Thyroid gland (tissue), 4 donors: ENCODE data around the gene APOL6. TPM values are rescaled to one million over a fixed set of nuclear protein-coding genes. Genes with fewer than 3 reads are reported as not detected.

Experiments
- DNase-seq, 2 donors: peaks; one replicate each; pipeline ENCODE4 v3.0.0-alpha.2; 2019
- H3K27ac ChIP-seq, 3 donors: fragments of 200-600 bp; sonication (generic); 1 replicate in 2 of 3; 2 replicates in 1 of 3; pipeline ENCODE4 v1.5.1; 2016 to 2019; ENCODE audit warnings: mild to moderate bottlenecking in 1 of 3, moderate library complexity in 1 of 3
- H3K27me3 ChIP-seq: fragments of 200-600 bp; sonication (generic); one replicate; pipeline ENCODE4 v1.5.1; 2019
- H3K36me3 ChIP-seq, 2 donors: fragments of 200-600 bp; sonication (generic); one replicate each; pipeline ENCODE4 v1.5.1; 2016 to 2019
- H3K4me1 ChIP-seq, 2 donors: fragments of 200-600 bp; sonication (generic); one replicate each; pipeline ENCODE4 v1.5.1; 2017 to 2019
- H3K4me3 ChIP-seq, 3 donors: fragments of 200-600 bp; sonication (generic); replicated peaks in 1 of 3; 1 replicate in 2 of 3; 2 replicates in 1 of 3; pipeline ENCODE4 v1.5.1; 2016; ENCODE audit warnings: mild to moderate bottlenecking in 1 of 3
- H3K9me3 ChIP-seq: fragments of 200-600 bp; sonication (generic); one replicate; pipeline ENCODE4 v1.5.1; 2017
- CTCF ChIP-seq, 6 experiments: fragments of 200-600 bp in 3 of 6; fragments of 450-650 bp in 3 of 6; sonication (generic) in 3 of 6; IDR thresholded peaks; one replicate each; pipeline ENCODE4 v1.5.1; 2016 to 2019; ENCODE audit warnings: antibody characterized with exemption in 6 of 6, mild to moderate bottlenecking in 2 of 6, inconsistent platforms in 1 of 6, moderate library complexity in 1 of 6
- POLR2A ChIP-seq, 2 donors: fragments of 450-650 bp; IDR thresholded peaks; one replicate each; pipeline ENCODE4 v1.6.1; 2017; ENCODE audit warnings: antibody characterized with exemption in 2 of 2, mild to moderate bottlenecking in 2 of 2, moderate library complexity in 1 of 2
- WGBS, 2 donors: methylation state at CpG; one replicate each; pipeline ENCODE4 v1.1.5; 2017; 5-methylcytosine and 5-hydroxymethylcytosine counted together
- intact Hi-C: fragments of 100-400 bp; cut with DNase I; formaldehyde crosslinking; loops from one replicate; pipeline ENCODE4 v1.15.1; 2023
- total RNA-seq, 4 donors: library from RNA; depleted of rRNA; stranded (reverse); fragments of >200 nt; gene quantifications; one replicate each; pipeline ENCODE4 v1.2.3, GENCODE V29; 2016

The APOL6 gene
- total RNA-seq, 4 donors from 2014 or later: 17.2 to 28.7 (median 25.2) TPM

- peaks cover 0 to 5% of the 10 kb centered on the region in 2 donors for H3K4me1 ChIP-seq
- TF ChIP-seq CTCF (IDR thresholded peaks at IDR 0.05): no peak
- no peak for TF ChIP-seq POLR2A (IDR thresholded peaks at IDR 0.05)
- intact Hi-C loops: no loop called here
- no peak overlapping the region for H3K27ac ChIP-seq
- H3K9me3 ChIP-seq: no peaks in the 10 kb centered on the region
- no peak overlapping the region for H3K4me3 ChIP-seq
- no peaks in the 10 kb centered on the region for H3K36me3 ChIP-seq
- H3K27me3 ChIP-seq: no peaks in the 10 kb centered on the region
- 73 to 89% methylated on average over 7 to 8 of the region's 8 CpGs for WGBS, 2 donors
- no peak for DNase-seq
These were observed 41.3 kb upstream of the APOL6 start for GRCh38 chr22:35606916-35607315.

GRCh38 chr22:35608088-35608487 is 40.2 kb upstream of the APOL6 start:
- H3K27ac ChIP-seq: no peak overlapping the region
- intact Hi-C loops: no loop called here
- 79 to 85% methylated on average over 11 of the region's 11 CpGs for WGBS, 2 donors
- H3K36me3 ChIP-seq: no peaks in the 10 kb centered on the region
- H3K4me1 ChIP-seq: no peaks in the 10 kb centered on the region
- H3K27me3 ChIP-seq: no peaks in the 10 kb centered on the region
- no peaks in the 10 kb centered on the region for H3K9me3 ChIP-seq
- no peak for DNase-seq
- TF ChIP-seq POLR2A (IDR thresholded peaks at IDR 0.05): no peak
- no peak for TF ChIP-seq CTCF (IDR thresholded peaks at IDR 0.05)
- no peak overlapping the region for H3K4me3 ChIP-seq

- H3K36me3 ChIP-seq: no peaks in the 10 kb centered on the region
- no peaks in the 10 kb centered on the region for H3K4me1 ChIP-seq
- no peak overlapping the region for H3K4me3 ChIP-seq
- no peaks in the 10 kb centered on the region for H3K9me3 ChIP-seq
- no peak overlapping the region for H3K27ac ChIP-seq
- TF ChIP-seq CTCF (IDR thresholded peaks at IDR 0.05) (no peak), POLR2A (IDR thresholded peaks at IDR 0.05) (no peak)
- 93 to 98% methylated on average over 9 of the region's 9 CpGs for WGBS, 2 donors
- intact Hi-C loops: no loop called here
- DNase-seq: no peak
- no peaks in the 10 kb centered on the region for H3K27me3 ChIP-seq
These were observed 39.0 kb upstream of the APOL6 start for GRCh38 chr22:35609261-35609660.

GRCh38 chr22:35609761-35610160 is 38.5 kb upstream of the APOL6 start:
- H3K9me3 ChIP-seq: no peaks in the 10 kb centered on the region
- intact Hi-C loops: no loop called here
- H3K4me1 ChIP-seq: no peaks in the 10 kb centered on the region
- no peaks in the 10 kb centered on the region for H3K36me3 ChIP-seq
- TF ChIP-seq CTCF (IDR thresholded peaks at IDR 0.05) (no peak), POLR2A (IDR thresholded peaks at IDR 0.05) (no peak)
- H3K4me3 ChIP-seq: no peak overlapping the region
- DNase-seq: no peak
- WGBS, 2 donors: 84 to 90% methylated on average over 4 of the region's 4 CpGs
- H3K27ac ChIP-seq: no peak overlapping the region
- H3K27me3 ChIP-seq: no peaks in the 10 kb centered on the region

GRCh38 chr22:35610741-35611140 is 37.5 kb upstream of the APOL6 start:
- no peak overlapping the region for H3K4me3 ChIP-seq
- H3K9me3 ChIP-seq: no peaks in the 10 kb centered on the region
- no peak for DNase-seq
- TF ChIP-seq POLR2A (IDR thresholded peaks at IDR 0.05) (no peak), CTCF (IDR thresholded peaks at IDR 0.05) (no peak)
- no peaks in the 10 kb centered on the region for H3K4me1 ChIP-seq
- intact Hi-C loops: no loop called here
- no peaks in the 10 kb centered on the region for H3K27me3 ChIP-seq
- H3K36me3 ChIP-seq: no peaks in the 10 kb centered on the region
- H3K27ac ChIP-seq: no peak overlapping the region
- 71 to 78% methylated on average over 9 to 10 of the region's 10 CpGs for WGBS, 2 donors
